Stimulated activated CD8-positive, alpha-beta memory T cell treated with anti-CD3 and anti-CD28 coated beads, Interleukin-12 subunit alpha, Interleukin-12 subunit beta, amount 100 ng/mL, for 24 hours (primary cell): ENCODE results near the gene STMN1.

ENCODE experiments used
- DNase-seq: peaks from one replicate; pipeline ENCODE4 v3.0.0-alpha.2; 2020; ENCODE audit errors: extremely low read depth

STMN1 gene

DNA sequence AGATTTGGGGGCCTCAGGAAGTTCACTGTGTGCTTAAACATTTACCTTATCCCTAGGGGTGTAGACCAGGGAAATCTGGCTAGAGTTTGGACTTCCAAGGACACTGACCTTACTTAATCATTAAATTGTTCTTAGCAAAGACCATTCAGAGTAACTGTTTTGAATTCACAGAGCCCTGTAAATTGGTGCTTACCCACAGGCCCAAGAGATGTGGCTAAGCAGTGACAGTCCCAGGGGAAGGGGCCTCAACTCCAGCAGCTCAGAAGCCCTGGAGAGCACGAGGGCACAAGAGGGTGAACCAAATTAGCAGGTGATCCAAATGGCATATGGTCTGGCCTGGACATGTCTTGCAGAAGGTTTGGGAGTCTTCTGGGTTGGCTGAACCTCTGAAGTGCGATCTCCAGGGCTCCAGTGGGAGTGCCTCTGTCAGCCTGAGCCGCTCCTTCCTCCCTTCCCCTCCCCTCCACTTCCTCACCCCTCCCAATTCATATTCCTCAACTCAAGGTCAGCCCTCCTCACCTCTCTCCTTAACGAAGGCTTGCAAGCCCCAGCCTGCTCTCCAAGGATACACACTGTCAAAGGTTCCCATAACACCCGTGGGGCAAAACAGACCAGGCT, 35.0 kb downstream of the STMN1 start:
- DNase-seq, result no peak

GRCh38 chr1:25870614-25871013, 35.6 kb downstream of the STMN1 start:
- DNase-seq, result no peak

GRCh38 chr1:25869909-25870606, 36.2 kb downstream of the STMN1 start:
- no peak for DNase-seq

- DNase-seq, result no peak
These were observed 38.8 kb downstream of the STMN1 start for GRCh38 chr1:25867210-25867991.

DNA sequence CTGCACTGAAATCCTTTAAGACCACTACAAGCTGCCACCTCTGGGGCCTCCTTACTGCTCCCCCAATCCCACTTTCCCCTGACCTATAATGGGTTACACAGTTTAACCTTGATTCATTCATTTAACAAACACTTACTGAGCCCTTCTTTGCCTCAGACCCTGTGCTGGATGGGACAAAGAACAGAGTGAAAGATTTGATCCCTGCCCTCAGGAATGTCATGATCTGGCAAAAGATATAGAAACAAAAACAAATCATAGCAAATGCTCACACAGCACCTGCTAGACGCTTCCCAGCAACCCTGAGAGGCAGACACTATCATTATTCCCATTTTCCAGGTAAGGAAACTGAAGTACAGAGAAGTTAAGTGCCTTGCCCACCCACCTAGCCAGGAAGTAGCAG, 39.9 kb downstream of the STMN1 start:
- no peak for DNase-seq

- no peak for DNase-seq
These were observed 41.8 kb downstream of the STMN1 start for GRCh38 chr1:25864434-25864833.

GRCh38 chr1:25863486-25864262, 42.5 kb downstream of the STMN1 start:
- DNase-seq, result no peak

DNA sequence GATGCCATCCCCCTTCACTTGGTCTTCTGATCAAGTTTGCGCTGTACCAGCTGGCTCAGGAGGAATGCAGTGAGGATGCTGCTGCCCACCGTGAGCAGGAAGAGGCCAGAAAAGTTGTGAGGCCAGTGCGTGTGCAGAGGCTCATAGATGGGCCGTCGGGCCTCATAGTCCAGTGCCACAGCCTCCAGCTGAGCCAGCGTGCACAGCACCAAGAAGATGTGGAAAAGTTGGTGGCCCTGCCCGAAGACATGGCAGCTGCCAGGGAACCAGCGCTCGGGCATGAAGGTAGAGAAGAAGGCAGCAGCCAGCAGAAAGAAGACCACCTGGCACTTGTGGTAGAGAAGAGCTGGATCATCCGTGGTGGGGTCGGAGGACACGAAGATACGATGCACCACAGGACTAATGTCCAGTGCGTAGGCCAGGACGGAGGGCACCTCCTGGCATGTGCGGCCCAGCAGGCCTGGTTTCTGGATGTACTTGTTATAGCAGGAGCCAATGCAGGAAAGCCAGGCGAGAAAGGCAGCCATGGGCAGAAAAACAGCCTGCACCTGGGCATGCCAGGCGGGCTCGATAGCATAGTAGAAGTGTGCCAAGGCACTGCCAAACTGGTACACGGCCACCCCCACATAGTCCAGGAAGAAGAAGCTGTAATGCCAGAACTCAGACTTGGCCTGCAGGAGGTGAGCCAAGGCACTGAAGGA, 43.3 kb downstream of the STMN1 start:
- no peak for DNase-seq

DNA sequence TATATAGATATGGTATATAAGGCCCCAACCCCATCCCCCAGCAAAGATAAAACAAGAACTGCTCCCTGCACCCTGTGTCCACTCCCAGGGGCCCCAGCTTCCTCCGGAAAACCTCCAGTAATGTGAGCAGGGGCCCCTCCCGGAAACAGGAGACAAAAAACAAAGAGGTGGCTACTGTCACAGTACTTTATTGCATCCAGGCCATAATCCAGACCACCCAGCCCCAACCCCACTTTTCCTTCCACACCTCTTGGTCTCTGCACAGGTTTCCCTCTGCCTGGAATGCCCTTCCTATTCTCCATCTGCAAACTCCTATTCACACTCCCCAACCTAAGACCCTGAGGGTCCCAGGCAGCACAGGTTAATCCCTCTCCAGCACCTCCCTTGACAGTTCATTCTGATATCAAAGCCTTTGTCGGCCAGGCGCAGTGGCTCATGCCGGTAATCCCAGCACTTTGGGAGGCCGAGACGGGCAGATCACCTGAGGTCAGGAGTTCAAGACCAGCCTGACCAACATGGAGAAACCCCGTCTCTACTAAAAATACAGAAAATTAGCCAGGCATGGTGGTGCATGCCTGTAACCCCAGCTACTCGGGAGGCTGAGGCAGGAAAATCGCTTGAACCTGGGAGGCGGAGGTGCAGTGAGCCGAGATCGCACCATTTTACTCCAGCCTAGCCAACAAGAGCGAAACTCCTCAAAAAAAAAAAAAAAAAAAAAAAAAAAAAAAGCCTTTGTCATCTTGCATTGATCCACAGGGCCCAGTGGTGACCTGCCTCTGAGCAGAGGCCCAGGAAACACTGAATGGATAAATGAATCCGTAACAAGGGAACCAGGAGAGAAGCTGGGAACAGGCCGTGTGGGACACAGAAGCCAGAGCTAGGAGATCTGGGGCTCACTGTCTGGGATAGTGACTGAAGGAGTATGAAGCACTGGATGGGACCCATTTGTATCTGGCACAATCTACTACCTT, 44.6 kb downstream of the STMN1 start:
- DNase-seq, result no peak

- peak; percentile 82 for DNase-seq
These were observed 47.1 kb downstream of the STMN1 start, which contains the start of gene AUNIP for GRCh38 chr1:25858906-25859789. Gene AUNIP (minus strand): TSS chr1:25859457. CDS start chr1:25859357, 100 bp downstream.

DNA sequence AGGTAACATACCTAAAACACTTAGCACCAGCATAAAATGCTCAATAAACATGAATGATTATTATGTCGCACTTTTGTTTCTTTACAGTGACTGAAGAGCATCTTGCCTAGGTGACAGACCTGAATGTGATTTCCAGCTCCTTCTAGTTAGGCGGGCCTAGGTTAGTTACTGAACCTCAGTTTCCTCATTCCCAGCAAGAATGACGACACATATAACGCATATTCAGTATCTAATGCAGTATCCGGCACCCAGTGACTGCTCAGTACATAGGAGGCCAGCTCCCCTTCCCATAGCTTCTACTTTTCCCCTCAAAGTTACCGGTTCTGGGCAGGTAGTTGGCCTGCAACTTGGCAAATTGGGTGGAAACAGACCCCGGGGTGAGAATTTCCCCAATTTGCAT, 47.7 kb downstream of the STMN1 start:
- DNase-seq, result no peak

DNA sequence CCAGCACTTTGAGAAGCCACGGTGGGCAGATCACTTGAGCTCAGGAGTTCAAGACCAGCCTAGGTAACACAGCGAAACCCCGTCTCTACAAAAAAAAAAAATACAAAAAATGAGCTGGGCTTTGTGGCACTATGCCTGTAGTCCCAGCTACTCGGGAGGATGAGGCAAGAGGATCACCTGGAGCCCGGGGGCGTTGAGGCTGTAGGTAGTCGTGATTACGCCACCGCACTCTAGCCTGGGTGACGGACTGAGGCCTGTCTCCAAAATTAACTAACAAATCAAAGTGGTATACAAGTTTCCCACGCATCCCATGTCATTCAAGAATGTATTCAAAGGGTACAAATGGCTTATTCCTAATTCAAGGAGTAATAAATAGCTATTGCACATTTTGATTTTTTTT, 49.4 kb downstream of the STMN1 start:
- no peak for DNase-seq

- DNase-seq, result no peak
These were observed 51.7 kb downstream of the STMN1 start for GRCh38 chr1:25854554-25854953.
